Measurements from ENCODE around the gene YRDC.

DNA sequence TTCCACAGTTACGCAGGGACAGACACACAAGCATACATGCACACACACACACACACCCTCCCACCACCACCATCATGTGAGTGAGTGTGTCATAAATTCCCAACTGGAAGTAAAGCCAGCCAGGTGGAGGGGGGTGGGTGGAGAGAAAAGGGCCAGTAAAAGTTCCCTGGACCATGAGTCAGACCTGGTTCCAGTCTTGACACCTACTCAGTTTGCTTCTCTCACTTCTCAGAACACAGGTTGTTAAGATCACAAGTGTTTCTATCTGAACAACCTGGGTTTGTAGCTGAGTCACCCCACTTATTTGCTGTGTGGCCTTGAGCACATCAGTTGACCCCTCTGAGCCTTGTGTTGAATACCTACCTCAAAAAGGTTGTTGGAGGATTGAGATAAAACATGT lies 52.7 kb downstream of the YRDC start:
- TF ChIP-seq, protein P1, sequence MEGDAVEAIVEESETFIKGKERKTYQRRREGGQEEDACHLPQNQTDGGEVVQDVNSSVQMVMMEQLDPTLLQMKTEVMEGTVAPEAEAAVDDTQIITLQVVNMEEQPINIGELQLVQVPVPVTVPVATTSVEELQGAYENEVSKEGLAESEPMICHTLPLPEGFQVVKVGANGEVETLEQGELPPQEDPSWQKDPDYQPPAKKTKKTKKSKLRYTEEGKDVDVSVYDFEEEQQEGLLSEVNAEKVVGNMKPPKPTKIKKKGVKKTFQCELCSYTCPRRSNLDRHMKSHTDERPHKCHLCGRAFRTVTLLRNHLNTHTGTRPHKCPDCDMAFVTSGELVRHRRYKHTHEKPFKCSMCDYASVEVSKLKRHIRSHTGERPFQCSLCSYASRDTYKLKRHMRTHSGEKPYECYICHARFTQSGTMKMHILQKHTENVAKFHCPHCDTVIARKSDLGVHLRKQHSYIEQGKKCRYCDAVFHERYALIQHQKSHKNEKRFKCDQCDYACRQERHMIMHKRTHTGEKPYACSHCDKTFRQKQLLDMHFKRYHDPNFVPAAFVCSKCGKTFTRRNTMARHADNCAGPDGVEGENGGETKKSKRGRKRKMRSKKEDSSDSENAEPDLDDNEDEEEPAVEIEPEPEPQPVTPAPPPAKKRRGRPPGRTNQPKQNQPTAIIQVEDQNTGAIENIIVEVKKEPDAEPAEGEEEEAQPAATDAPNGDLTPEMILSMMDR (optimal IDR thresholded peaks at IDR 0.05 in 1 of 3, IDR thresholded peaks at IDR 0.05 in 1 of 3, conservative IDR thresholded peaks at IDR 0.05 in 1 of 3; ENCODE audit: extremely low read depth in 1 of 3, insufficient read depth in 2 of 3, low read length in 3 of 3): no peak
- no peak for TF ChIP-seq EZH2 (IDR thresholded peaks at IDR 0.05; ENCODE audit: low read length)

All from keratinocyte (primary cell).